Gastrocnemius medialis (tissue), 4 donors: Measurements from ENCODE around the gene DNAH6.

ENCODE experiments used
- CTCF ChIP-seq, 5 experiments: fragments of 450-650 bp in 3 of 5; fragments of 200-600 bp in 2 of 5; sonication (generic) in 2 of 5; IDR thresholded peaks in 4 of 5; conservative IDR thresholded peaks in 1 of 5; 1 replicate in 4 of 5; 2 replicates in 1 of 5; pipeline ENCODE4 v1.5.1; 2016 to 2019; ENCODE audit warnings: antibody characterized with exemption in 5 of 5, mild to moderate bottlenecking in 3 of 5, moderate library complexity in 3 of 5
- POLR2A ChIP-seq, 2 donors: fragments of 450-650 bp; IDR thresholded peaks; one replicate each; pipeline ENCODE4 v1.6.1; 2017; ENCODE audit warnings: antibody characterized with exemption in 2 of 2, mild to moderate bottlenecking in 2 of 2, moderate library complexity in 2 of 2

- no peak for TF ChIP-seq POLR2A (IDR thresholded peaks at IDR 0.05)
- TF ChIP-seq CTCF (IDR thresholded peaks at IDR 0.05 in 4 of 5, conservative IDR thresholded peaks at IDR 0.05 in 1 of 5): no peak
Measured at GRCh38 chr2:84674586-84674985, 158.3 kb downstream of the DNAH6 start.
